Large intestine (tissue), 12 donors: ENCODE measurements around the gene GPR17. TPM values are rescaled to one million over a fixed set of nuclear protein-coding genes. Genes with fewer than 3 reads are reported as not detected.

Source experiments
- DNase-seq, 2 donors: peaks; one replicate each; pipeline versions ENCODE4 v3.0.0 to v3.0.0-alpha.2; 2013
- H3K27ac ChIP-seq: one replicate; pipeline ENCODE4 v1.5.1; 2013; ENCODE audit warnings: low read length
- H3K27me3 ChIP-seq: 2 replicates; pipeline ENCODE4 v1.6.1; 2013; ENCODE audit warnings: low read length; ENCODE audit not compliant: control insufficient read depth, insufficient read depth
- H3K36me3 ChIP-seq: 2 replicates; pipeline ENCODE4 v1.6.1; 2013; ENCODE audit warnings: low read length; ENCODE audit not compliant: control insufficient read depth, insufficient read depth
- H3K4me1 ChIP-seq: one replicate; pipeline ENCODE4 v1.6.1; 2013; ENCODE audit warnings: low read length; ENCODE audit not compliant: control insufficient read depth, insufficient read depth
- H3K4me3 ChIP-seq: one replicate; pipeline ENCODE4 v1.5.1; 2013; ENCODE audit warnings: low read length
- H3K9me3 ChIP-seq: one replicate; pipeline ENCODE4 v1.6.1; 2013; ENCODE audit warnings: mild to moderate bottlenecking, low read depth, low read length, moderate library complexity; ENCODE audit not compliant: control insufficient read depth
- WGBS: methylation state at CpG from one replicate; pipeline ENCODE4 v1.1.5; 2013; ENCODE audit warnings: low lambda C conversion rate; ENCODE audit not compliant: insufficient coverage; 5-methylcytosine and 5-hydroxymethylcytosine counted together
- long read RNA-seq, 11 donors: transcript quantifications; one replicate each; lab custom pipeline, GENCODE V29; 2026
- polyA plus RNA-seq: library from polyadenylated mRNA; unstranded; fragments of 120-200 nt; gene quantifications from one replicate; pipeline ENCODE4 v1.2.1, GENCODE V29; 2013

The GPR17 gene, protein sequence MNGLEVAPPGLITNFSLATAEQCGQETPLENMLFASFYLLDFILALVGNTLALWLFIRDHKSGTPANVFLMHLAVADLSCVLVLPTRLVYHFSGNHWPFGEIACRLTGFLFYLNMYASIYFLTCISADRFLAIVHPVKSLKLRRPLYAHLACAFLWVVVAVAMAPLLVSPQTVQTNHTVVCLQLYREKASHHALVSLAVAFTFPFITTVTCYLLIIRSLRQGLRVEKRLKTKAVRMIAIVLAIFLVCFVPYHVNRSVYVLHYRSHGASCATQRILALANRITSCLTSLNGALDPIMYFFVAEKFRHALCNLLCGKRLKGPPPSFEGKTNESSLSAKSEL
- 1.5 TPM for polyA plus RNA-seq
- long read RNA-seq, donor 1, partial matches to known transcripts = 0 of 11 reads
- long read RNA-seq, donor 1, other reads (novel, unspliced or antisense) = 11 of 11 reads
- long read RNA-seq, donor 2, partial matches to known transcripts = 0 of 5 reads
- long read RNA-seq, donor 2, other reads (novel, unspliced or antisense) = 5 of 5 reads
- long read RNA-seq, donor 3 = 0 reads
- long read RNA-seq, donor 4 = 0 reads
- long read RNA-seq, donor 5, partial matches to known transcripts = 0 of 1 reads
- long read RNA-seq, donor 5, other reads (novel, unspliced or antisense) = 0 of 1 reads
- long read RNA-seq, donor 6, partial matches to known transcripts = 0 of 12 reads
- long read RNA-seq, donor 6, other reads (novel, unspliced or antisense) = 12 of 12 reads
- long read RNA-seq, donor 7 = 0 reads
- long read RNA-seq, donor 8 = 0 reads
- long read RNA-seq, donor 9 = 0 reads
- long read RNA-seq, donor 10 = 0 reads
- long read RNA-seq, donor 11 = 0 reads

GRCh38 chr2:127645395-127646291, at the start of gene GPR17:
TSS of gene GPR17 (plus strand) at chr2:127646153. CDS start at chr2:127650736, 4,583 bp downstream.
- Histone ChIP-seq H3K27me3 (no peaks in the 10 kb centered on the region), H3K27ac (no peak within 1 kb of the TSS), H3K36me3 (no peaks in the 10 kb centered on the region), H3K4me3 (peak within 1 kb of the TSS; percentile 6), H3K9me3 (no peaks in the 10 kb centered on the region), H3K4me1 (peaks cover 3% of the 10 kb centered on the region)
- no CpG with 5 or more reads among the region's 37 CpGs for WGBS
- DNase-seq = peak; percentile 35 to 66

GRCh38 chr2:127596311-127597045, 49.5 kb upstream of the GPR17 start:
- H3K4me1 ChIP-seq = no peaks in the 10 kb centered on the region
- no CpG with 5 or more reads among the region's 14 CpGs for WGBS
- no peaks in the 10 kb centered on the region for H3K9me3 ChIP-seq
- no peak for DNase-seq
- H3K27me3 ChIP-seq = no peaks in the 10 kb centered on the region
- H3K4me3 ChIP-seq = no peak overlapping the region
- no peak overlapping the region for H3K27ac ChIP-seq
- peaks cover 49% of the 10 kb centered on the region for H3K36me3 ChIP-seq

DNA sequence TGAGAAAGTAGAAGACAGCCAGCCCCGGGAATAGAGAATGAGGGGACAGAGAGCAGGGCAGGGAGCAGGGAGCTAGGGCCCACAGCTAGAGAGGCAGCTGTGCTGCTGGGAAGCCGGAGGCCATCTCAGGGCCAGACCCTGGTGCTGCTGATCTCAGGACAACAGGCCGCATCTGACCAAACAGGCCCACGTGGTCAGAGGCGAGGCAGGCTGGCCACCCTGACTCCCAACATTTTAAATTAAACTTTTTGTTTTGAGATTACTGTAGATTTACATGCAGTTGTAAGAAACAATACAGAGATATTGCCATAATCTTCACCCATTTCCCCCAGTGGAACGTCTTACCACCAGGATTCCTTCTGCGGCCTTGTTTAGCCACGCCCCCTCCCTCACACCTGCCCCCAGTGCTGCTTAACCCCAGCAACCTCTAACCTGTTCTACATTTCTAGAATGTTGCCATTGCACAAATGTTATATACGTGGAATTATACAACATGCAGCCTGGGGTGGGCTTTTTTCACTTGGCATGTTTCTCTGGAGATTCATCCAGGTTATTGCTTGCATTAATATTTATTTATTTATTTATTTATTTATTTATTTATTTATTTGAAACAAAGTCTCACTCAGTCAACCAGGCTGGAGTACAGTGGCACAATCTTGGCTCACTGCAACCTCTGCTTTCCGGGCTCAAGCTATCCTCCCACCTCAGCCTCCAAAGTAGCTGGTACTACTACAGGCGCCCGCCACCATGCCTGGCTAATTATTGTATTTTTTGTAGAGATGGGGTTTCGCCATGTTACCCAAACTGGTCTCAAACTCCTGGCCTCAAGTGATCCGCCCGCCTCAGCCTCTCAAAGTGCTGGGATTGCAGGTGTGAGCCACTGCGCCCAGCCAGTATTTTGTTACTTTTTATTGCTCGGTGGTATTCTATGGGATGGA, 48.6 kb upstream of the GPR17 start:
- H3K27ac ChIP-seq = no peak overlapping the region
- H3K27me3 ChIP-seq = no peaks in the 10 kb centered on the region
- no peaks in the 10 kb centered on the region for H3K9me3 ChIP-seq
- no peaks in the 10 kb centered on the region for H3K4me1 ChIP-seq
- no peak for DNase-seq
- H3K4me3 ChIP-seq = no peak overlapping the region
- no CpG with 5 or more reads among the region's 17 CpGs for WGBS
- peaks cover 46% of the 10 kb centered on the region for H3K36me3 ChIP-seq

DNA sequence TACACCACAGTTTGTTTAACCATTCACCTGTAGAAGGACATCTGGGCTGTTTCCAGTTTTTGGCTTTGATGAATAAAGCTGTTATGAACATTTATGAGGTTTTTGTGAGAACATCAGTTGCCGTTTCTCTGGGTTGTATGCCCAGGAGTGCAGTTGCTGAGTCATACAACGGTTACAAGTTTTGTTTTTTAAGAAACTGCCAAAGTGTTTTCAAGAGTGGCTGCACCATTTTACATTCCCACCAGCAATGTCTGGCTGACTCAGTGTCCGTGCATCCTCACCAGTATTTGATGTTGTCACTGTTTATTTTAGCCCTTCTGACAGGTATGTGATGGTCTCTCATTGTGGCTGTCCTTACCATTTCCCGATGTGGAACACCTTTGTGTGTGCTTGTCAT, 48.0 kb upstream of the GPR17 start:
- Histone ChIP-seq H3K27ac (no peak overlapping the region), H3K9me3 (no peaks in the 10 kb centered on the region), H3K27me3 (no peaks in the 10 kb centered on the region), H3K36me3 (peaks cover 49% of the 10 kb centered on the region), H3K4me1 (no peaks in the 10 kb centered on the region), H3K4me3 (no peak overlapping the region)
- DNase-seq = no peak
- no CpG with 5 or more reads among the region's 4 CpGs for WGBS

GRCh38 chr2:127598711-127599110, 47.2 kb upstream of the GPR17 start:
- H3K9me3 ChIP-seq = no peaks in the 10 kb centered on the region
- H3K36me3 ChIP-seq = peaks cover 49% of the 10 kb centered on the region
- H3K27ac ChIP-seq = no peak overlapping the region
- no peaks in the 10 kb centered on the region for H3K4me1 ChIP-seq
- WGBS = 100% methylated on average over 1 of the region's 3 CpGs
- no peaks in the 10 kb centered on the region for H3K27me3 ChIP-seq
- DNase-seq = no peak
- no peak overlapping the region for H3K4me3 ChIP-seq

GRCh38 chr2:127599211-127599610, 46.7 kb upstream of the GPR17 start:
- no peaks in the 10 kb centered on the region for H3K4me1 ChIP-seq
- no peaks in the 10 kb centered on the region for H3K27me3 ChIP-seq
- no peak overlapping the region for H3K4me3 ChIP-seq
- H3K36me3 ChIP-seq = peaks cover 46% of the 10 kb centered on the region
- no peaks in the 10 kb centered on the region for H3K9me3 ChIP-seq
- WGBS = 100% methylated on average over 2 of the region's 3 CpGs
- no peak for DNase-seq
- H3K27ac ChIP-seq = no peak overlapping the region

GRCh38 chr2:127604986-127605385, 41.0 kb upstream of the GPR17 start:
- Histone ChIP-seq H3K36me3 (peaks cover 77% of the 10 kb centered on the region), H3K4me1 (no peaks in the 10 kb centered on the region), H3K27ac (no peak overlapping the region), H3K4me3 (no peak overlapping the region), H3K27me3 (no peaks in the 10 kb centered on the region), H3K9me3 (peaks cover 3% of the 10 kb centered on the region)
- no peak for DNase-seq
- WGBS = no CpG with 5 or more reads among the region's 8 CpGs

- peaks cover 81% of the 10 kb centered on the region for H3K36me3 ChIP-seq
- H3K27me3 ChIP-seq = no peaks in the 10 kb centered on the region
- H3K9me3 ChIP-seq = peaks cover 3% of the 10 kb centered on the region
- WGBS = 100% methylated on average over 2 of the region's 7 CpGs
- H3K27ac ChIP-seq = no peak overlapping the region
- no peaks in the 10 kb centered on the region for H3K4me1 ChIP-seq
- H3K4me3 ChIP-seq = no peak overlapping the region
- no peak for DNase-seq
Observed at GRCh38 chr2:127605691-127606263, 40.2 kb upstream of the GPR17 start.
